GM18951 (cell line): ENCODE data around the gene C10orf62.

Experiments
- POLR2A ChIP-seq: IDR thresholded peaks from 4 replicates; pipeline ENCODE4 v1.6.1; 2011; ENCODE audit warnings: mild to moderate bottlenecking; ENCODE audit not compliant: insufficient read length, insufficient read depth; ENCODE audit errors: extremely low read depth
- in situ Hi-C: fragments of 300-500 bp; cut with MboI; formaldehyde crosslinking; loops from one replicate; pipeline ENCODE4 v1.12.0; 2022; ENCODE audit warnings: low sequenced_read_pairs, mixed read lengths, inconsistent platforms; ENCODE audit not compliant: unreplicated experiment

The C10orf62 gene

DNA sequence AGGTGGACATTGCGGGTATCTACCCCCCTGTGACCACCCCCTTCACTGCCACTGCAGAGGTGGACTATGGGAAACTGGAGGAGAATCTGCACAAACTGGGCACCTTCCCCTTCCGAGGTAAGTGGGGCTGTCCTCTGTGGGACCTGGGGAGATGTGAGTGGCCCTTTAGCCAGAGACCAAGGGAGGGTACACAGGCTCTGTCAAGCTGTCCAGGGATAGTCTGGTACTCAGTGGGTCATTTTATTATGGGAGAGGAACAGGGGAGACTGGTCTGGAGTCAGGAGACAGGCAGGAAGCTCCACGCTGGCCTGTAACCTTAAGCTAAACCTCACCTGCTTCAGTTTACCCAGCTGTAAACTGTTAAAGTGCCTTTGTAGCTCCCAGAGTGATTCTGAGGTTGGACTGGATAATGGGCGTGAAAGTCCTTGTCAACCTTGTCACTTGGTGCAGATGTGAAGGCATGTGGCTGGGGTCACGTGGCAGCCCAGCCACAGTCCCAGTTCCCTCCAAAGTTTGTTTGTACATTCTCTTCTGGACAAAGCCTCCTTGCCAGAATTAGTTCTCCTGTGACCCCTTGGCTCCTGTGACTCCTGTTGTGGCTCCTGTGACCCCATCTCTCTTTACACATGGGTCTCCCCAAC is 4.6 kb upstream of the C10orf62 start:
- in situ Hi-C loops, result no loop called here
- no peak for TF ChIP-seq POLR2A

GRCh38 chr10:97585439-97585811 is 4.1 kb upstream of the C10orf62 start:
- in situ Hi-C loops, result no loop called here
- TF ChIP-seq POLR2A, result no peak

- in situ Hi-C loops, result no loop called here
- no peak for TF ChIP-seq POLR2A
These were observed 2.3 kb upstream of the C10orf62 start for GRCh38 chr10:97587183-97587582.

DNA sequence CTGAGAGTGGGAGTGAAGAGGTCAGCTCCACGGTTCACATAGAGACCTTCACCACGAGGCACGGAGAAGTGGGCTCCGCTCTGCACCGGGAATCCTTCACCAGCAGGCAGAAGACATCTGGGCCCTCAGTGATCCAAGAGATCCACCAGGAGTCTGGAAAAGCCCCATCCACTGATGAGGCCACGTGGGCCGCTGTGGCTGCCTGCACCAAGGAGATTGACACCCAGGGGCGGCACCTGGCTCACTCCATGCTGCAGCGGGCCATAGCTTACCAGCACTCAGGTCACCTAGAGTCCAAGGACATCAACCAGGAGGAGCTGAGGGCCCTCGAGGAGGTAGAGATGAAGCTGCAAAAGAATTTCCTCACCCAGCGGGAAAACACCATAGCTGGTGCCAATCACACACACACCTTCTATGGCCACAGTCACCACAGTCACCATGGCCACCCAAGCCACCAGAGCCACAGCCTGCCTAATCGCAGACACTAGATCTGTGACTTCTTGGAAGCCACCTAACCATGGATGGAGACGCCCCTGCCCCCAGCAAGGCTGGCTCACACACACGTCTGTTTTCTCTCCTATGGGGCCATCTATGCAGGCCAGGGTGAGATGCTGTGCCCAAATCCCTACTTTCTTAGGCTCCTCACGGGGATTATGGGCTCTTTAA is 694 bp downstream of the C10orf62 start:
- in situ Hi-C loops, result no loop called here
- no peak for TF ChIP-seq POLR2A

DNA sequence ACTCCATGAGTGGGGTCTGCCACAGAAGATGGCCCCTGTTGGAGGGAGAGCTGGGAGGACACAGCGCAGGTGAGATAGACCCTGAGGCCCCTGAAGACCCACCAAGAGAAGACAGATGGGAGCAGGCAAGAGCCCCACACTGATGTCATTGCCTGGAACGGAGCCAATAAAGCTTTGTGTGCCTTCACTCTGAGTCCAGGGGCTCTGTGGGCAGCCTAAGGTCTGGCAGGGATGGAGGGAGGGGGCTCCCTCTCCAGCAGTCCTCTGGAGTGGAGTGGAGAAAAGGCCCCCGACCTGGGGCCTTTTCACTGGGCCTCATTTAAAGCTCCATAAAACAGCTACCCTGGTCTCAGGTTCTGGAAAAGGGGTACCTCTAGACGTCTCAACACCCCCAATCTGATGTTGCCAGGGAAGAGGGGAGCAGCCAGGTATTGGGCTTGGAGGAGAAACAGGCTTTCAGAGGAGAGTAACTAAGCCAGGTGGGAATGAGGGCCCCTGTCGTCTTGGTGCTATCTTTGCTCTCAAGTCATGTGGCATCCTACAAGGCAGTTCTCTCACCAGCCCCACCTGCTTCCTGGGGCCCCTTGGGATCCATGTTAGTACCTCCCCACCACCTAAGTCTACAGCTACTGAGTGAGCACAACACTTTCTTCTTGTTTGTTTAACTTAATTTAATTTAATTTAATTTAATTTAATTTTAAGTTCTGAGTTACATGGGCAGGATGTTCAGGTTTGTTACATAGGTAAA is 1.4 kb downstream of the C10orf62 start:
- in situ Hi-C loops, result no loop called here
- TF ChIP-seq POLR2A, result no peak

DNA sequence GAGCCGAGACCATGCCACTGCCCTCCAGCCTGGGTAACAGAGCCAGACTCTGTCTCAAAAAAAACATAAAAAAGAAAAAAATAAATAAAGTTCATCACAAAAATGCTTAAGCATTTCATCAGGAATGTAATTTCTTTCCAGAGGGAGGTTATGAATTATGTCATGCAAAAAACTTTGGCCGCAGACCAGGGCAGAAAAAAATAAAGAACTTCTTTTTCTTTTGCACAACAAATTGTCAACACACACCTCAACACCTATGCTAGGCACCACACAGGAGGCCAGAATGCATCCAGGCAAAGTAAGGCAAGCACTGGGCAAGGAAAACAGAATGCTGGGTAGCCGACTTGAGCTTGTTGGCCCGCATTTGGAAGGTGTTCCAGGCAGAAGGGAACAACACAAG is 3.9 kb downstream of the C10orf62 start:
- TF ChIP-seq POLR2A, result no peak
- in situ Hi-C loops, result no loop called here

DNA sequence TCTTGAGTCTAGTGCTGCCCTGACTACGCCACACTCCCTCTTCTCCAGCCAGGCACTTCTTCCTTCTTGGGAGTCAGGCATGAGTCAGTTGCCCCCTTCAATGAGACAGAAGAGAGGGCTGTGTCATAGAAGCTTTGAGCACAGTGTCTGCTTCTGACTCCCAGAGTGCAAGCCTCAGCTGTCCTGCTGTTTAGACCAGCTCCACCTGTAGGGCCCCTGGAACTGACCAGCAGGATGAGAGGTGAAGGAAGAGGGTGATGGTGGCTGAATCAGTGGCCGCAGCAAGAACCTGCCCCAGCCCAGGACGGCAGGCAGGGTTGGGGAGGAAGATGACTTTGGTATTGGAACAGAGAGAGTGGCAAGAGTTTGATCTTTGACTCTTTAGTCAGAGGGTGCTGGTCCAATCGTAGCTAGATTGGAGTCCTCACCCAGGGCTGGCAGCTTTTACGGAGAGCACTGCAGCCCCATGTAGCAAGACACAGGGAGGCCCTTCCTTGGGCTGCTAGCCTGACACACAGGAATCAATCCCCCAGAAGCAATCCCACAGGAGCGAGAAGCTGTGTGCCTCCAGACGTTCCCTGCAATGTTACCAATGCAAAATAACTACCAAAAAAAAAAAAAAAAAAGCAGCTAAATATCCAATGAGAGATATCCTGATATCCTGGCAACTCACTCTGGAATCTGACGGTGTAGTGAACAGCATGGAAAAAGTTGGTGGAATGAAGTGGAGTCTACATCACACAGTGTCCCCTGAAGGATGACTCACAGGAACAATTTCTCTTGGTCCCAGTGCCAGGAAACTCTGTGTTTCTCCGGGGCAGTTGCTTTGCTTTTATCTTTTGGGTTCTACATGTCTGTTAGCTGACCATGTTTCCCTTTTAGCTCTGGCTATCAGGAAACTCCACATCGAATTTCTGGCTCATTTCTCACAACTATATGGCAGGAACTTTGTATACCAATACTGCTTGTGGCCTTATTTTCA is 6.9 kb downstream of the C10orf62 start:
- in situ Hi-C loops, result no loop called here
- no peak for TF ChIP-seq POLR2A

- no peak for TF ChIP-seq POLR2A
- in situ Hi-C loops, result no loop called here
These were observed 8.3 kb downstream of the C10orf62 start for GRCh38 chr10:97597778-97598177.

- no peak for TF ChIP-seq POLR2A
- in situ Hi-C loops, result no loop called here
These were observed 9.1 kb downstream of the C10orf62 start for GRCh38 chr10:97598407-97599271.

DNA sequence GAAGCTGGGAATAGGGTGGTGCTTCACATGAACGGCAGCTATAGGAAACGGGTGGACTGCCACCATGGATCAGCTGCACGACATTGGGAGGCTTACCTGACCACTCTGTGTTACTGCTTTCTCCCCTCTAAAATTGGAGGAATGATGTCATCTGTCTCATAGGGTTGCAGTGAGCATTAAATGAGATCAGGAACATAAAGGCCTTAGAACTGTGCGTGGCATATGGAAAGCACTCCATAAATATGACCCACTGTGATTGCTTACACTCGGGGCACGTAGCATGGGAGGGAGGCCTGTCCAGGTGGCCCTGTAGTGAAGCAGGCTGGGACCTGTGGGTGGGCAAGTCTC is 9.7 kb downstream of the C10orf62 start:
- in situ Hi-C loops, result no loop called here
- TF ChIP-seq POLR2A, result no peak

GRCh38 chr10:97600616-97601015 is 11.1 kb downstream of the C10orf62 start:
- TF ChIP-seq POLR2A, result no peak
- in situ Hi-C loops, result no loop called here
